Measurements from ENCODE around the gene MTHFD2L.

DNA sequence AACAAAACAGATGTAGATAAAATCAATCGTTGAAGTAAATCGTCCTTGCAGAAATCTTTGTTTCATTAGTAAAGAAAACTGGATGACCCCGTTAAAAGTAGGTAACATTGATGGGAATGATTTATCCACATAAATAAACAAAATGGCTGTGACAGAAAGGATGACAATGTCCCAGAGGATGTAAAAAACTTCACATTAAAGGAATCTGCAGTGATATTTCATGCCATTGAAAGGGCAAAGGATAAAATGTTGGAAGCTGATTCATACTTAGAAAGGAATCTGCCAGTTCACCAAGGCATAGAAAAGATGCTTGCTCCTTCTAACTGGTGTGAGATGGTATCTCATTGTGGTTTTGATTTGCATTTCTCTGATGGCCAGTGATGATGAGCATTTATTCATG, 126.1 kb downstream of the MTHFD2L start:
- no peak for TF ChIP-seq POLR2AphosphoS5 (IDR thresholded peaks at IDR 0.05)
- TF ChIP-seq CTCF (IDR thresholded peaks at IDR 0.05 in 8 of 11, conservative IDR thresholded peaks at IDR 0.05 in 3 of 11): no peak

Data from spleen (tissue), 7 donors.